Fibroblast of lung (primary cell): ENCODE measurements around the gene MICU1.

ENCODE experiments used
- EZH2 ChIP-seq: IDR thresholded peaks from 2 replicates; pipeline ENCODE4 v1.5.1; 2012; ENCODE audit warnings: low read length, control low read depth, mild to moderate bottlenecking; ENCODE audit errors: missing control alignments
- TF ChIP-seq, protein P1 (sequence below), 2 donors: IDR thresholded peaks in 1 of 2; conservative IDR thresholded peaks in 1 of 2; 1 replicate in 1 of 2; 2 replicates in 1 of 2; pipeline ENCODE4 v1.5.1; 2011 to 2012; ENCODE audit warnings: low read length in 2 of 2, control low read depth in 1 of 2, inconsistent platforms in 1 of 2, low read depth in 1 of 2, mild to moderate bottlenecking in 1 of 2

DNA sequence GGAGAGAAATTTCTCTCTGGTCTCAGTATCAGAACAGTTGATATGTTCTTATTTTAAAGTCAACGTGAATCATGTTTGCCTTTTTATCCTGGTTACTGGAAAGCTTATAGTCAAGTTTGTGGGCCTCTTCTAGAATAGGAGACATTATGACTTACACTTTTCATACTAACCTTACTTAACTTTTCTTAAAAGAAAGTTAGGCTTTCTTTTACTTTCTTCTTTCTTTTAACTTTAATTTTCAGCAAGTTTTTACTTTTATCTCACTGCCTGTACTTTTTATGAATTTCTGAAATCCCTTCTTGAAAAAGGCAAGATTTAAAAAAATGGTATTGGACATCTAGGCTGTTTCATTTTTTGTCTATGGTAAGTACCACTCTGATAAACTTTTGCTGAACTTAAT, 195.9 kb downstream of the MICU1 start:
- TF ChIP-seq, protein P1, sequence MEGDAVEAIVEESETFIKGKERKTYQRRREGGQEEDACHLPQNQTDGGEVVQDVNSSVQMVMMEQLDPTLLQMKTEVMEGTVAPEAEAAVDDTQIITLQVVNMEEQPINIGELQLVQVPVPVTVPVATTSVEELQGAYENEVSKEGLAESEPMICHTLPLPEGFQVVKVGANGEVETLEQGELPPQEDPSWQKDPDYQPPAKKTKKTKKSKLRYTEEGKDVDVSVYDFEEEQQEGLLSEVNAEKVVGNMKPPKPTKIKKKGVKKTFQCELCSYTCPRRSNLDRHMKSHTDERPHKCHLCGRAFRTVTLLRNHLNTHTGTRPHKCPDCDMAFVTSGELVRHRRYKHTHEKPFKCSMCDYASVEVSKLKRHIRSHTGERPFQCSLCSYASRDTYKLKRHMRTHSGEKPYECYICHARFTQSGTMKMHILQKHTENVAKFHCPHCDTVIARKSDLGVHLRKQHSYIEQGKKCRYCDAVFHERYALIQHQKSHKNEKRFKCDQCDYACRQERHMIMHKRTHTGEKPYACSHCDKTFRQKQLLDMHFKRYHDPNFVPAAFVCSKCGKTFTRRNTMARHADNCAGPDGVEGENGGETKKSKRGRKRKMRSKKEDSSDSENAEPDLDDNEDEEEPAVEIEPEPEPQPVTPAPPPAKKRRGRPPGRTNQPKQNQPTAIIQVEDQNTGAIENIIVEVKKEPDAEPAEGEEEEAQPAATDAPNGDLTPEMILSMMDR (conservative IDR thresholded peaks at IDR 0.05 in 1 of 2, IDR thresholded peaks at IDR 0.05 in 1 of 2; ENCODE audit: low read depth in 1 of 2, low read length in 2 of 2), result no peak
- no peak for TF ChIP-seq EZH2
